H1 (cell line): Measurements from ENCODE around the gene PCYT1B. TPM values are rescaled to one million over a fixed set of nuclear protein-coding genes. Genes with fewer than 3 reads are reported as not detected.

ENCODE experiments used
- GABPA ChIP-seq: IDR thresholded peaks from 2 replicates; pipeline ENCODE4 v1.6.1; 2011; ENCODE audit warnings: mild to moderate bottlenecking, low read length, moderate library complexity, borderline replicate concordance; ENCODE audit not compliant: insufficient read depth
- KDM4A ChIP-seq: IDR thresholded peaks from one replicate; pipeline ENCODE4 v1.7.1; 2012; ENCODE audit warnings: low read depth, mild to moderate bottlenecking, moderate library complexity, low read length, inconsistent platforms; ENCODE audit not compliant: severe bottlenecking
- TEAD4 ChIP-seq: IDR thresholded peaks from 2 replicates; pipeline ENCODE4 v1.6.1; 2012; ENCODE audit warnings: low read depth, low read length, inconsistent platforms, mixed read lengths
- polyA plus RNA-seq, 7 experiments: library from polyadenylated mRNA; depleted of rRNA in 3 of 7; stranded (reverse) in 5 of 7; unstranded in 2 of 7; fragments of >200 nt in 5 of 7; fragments of 200-250 nt in 2 of 7; gene quantifications; 1 replicate in 5 of 7; 2 replicates in 1 of 7; 4 replicates in 1 of 7; pipeline versions ENCODE4 v1.2.1 to v1.2.3, GENCODE V29; 2011 to 2013; ENCODE audit warnings: missing spikeins in 2 of 7, mixed read lengths in 2 of 7
- total RNA-seq: library from RNA; stranded (reverse); fragmentation: NEBNext Ultra II Directional; extraction: Animal tissue kit (Norgen Biotek cat#: 25700); gene quantifications from 2 replicates; pipeline ENCODE4 v1.2.1, GENCODE V29; 2021
- TF ChIP-seq, protein P1 (sequence below), 3 experiments: IDR thresholded peaks; 1 replicate in 2 of 3; 2 replicates in 1 of 3; pipeline versions ENCODE4 v1.5.1 to v1.6.1; 2011; ENCODE audit warnings: low read length in 3 of 3, mild to moderate bottlenecking in 3 of 3, inconsistent platforms in 2 of 3, low read depth in 1 of 3, moderate library complexity in 1 of 3; ENCODE audit not compliant: insufficient read depth in 1 of 3; ENCODE audit errors: control extremely low read depth in 1 of 3

PCYT1B gene
- total and polyA plus RNA-seq, 2 of the 8 experiments (the other 6 are each of a cell fraction or from before 2014, with no cell fraction given), result 17.9 to 30.6 TPM

DNA sequence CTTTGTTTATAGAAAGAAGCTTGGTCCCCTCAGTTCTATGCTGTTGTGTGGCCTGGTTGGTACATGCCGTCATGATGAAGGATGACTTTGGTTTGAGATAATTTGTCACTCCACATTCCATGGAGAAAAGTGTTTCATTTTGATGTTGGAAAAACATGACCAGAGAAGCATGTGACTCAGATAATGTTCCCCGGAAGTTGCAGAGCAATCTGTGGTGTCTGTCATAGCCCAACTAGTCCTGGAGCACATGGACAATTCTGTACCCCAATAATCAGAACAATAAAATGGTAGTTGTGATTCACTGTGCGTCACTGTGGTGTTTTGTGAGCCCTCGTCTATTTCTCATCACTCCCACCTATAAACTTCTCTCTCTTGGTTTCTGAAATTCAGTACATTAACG is 97.0 kb downstream of the PCYT1B start (continued):
- TF ChIP-seq, protein P1, sequence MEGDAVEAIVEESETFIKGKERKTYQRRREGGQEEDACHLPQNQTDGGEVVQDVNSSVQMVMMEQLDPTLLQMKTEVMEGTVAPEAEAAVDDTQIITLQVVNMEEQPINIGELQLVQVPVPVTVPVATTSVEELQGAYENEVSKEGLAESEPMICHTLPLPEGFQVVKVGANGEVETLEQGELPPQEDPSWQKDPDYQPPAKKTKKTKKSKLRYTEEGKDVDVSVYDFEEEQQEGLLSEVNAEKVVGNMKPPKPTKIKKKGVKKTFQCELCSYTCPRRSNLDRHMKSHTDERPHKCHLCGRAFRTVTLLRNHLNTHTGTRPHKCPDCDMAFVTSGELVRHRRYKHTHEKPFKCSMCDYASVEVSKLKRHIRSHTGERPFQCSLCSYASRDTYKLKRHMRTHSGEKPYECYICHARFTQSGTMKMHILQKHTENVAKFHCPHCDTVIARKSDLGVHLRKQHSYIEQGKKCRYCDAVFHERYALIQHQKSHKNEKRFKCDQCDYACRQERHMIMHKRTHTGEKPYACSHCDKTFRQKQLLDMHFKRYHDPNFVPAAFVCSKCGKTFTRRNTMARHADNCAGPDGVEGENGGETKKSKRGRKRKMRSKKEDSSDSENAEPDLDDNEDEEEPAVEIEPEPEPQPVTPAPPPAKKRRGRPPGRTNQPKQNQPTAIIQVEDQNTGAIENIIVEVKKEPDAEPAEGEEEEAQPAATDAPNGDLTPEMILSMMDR (IDR thresholded peaks at IDR 0.05; ENCODE audit: control extremely low read depth in 1 of 3, insufficient read depth in 1 of 3, low read depth in 1 of 3, low read length in 3 of 3), result no peak
- TF ChIP-seq TEAD4, result no peak
- TF ChIP-seq KDM4A, result no peak
- TF ChIP-seq GABPA, result no peak
